GM19452 (cell line): Measurements from ENCODE around the gene RELN.

Experiments used
- ATAC-seq: cut with Tn5 transposase; IDR thresholded peaks from one replicate; pipeline ENCODE4 v1.9.1; 2021; ENCODE audit not compliant: unreplicated experiment

Gene RELN

DNA sequence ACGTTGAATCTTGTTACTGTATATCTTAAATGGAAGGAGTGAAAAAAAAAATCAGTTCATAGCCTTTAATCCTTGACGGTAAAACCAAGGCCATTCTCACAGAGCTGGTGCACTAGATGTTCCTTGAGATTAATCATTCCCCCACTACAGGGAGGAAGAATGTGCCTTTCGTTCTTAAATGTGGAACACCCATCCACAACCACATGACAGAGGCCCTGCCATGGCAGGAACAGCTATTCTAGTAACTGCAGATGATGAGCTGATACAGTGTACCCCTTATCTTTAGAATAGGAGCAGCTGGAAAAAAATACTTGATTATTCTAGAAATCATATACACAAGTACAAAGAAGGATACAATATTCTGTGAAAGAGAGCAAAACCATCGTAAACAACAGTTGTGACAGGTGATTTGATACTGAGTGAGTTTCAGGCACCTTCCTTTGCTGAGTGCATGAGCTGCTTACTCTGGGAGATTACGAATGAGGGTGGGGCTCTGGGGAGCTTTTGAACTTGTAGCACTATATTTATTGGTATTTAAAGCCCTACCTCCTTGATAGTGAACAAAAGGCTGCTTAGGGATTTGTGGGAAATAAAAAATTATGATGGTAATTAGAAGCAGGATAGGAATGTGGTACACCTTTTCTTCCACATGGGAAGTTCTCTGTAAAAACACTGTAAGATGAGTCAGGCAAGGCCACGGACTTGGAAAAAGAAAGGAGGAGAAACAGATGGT, 299.1 kb downstream of the RELN start:
- ATAC-seq: no peak

GRCh38 chr7:103689255-103689654, 300.2 kb downstream of the RELN start:
- ATAC-seq: no peak

DNA sequence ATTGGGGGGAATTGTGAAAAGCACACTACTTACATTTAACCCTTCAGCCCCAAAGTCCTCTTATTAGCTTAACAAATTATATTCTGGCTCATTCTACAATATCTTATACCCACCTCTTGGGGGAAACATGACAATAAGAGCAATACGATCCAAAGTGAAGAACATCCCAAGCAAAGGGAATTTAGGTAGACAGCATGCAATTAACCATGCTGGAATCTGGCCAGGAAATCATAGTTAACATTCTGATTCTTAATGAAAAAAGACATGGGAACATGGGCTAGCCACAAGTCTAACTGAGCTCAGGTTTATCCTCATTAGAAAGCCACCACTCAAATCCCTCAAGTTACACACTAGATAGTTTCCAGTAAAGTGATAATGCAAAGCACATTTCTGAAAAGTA, 301.5 kb downstream of the RELN start:
- no peak for ATAC-seq

- no peak for ATAC-seq
These were observed 302.2 kb downstream of the RELN start for GRCh38 chr7:103687272-103687671.

GRCh38 chr7:103686763-103687162, 302.7 kb downstream of the RELN start:
- no peak for ATAC-seq

DNA sequence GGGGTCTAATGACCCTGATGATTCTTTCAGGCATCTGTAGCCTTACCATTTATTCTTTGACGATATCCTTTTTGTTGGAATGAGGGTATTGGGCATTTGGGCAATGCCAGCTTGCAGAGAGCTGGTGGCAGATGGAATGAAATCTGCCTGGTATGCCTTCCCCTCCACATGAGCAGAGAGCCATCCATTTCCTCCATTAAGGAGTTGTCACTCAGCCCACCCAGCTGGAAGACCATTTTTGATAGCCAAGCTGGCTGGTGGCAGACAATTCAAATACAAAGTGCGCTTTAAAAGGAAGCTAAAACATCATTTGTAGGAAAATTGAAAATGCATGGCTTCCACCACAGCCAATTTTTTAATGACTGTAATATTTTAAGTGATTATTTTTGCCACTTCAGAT, 303.4 kb downstream of the RELN start:
- no peak for ATAC-seq

DNA sequence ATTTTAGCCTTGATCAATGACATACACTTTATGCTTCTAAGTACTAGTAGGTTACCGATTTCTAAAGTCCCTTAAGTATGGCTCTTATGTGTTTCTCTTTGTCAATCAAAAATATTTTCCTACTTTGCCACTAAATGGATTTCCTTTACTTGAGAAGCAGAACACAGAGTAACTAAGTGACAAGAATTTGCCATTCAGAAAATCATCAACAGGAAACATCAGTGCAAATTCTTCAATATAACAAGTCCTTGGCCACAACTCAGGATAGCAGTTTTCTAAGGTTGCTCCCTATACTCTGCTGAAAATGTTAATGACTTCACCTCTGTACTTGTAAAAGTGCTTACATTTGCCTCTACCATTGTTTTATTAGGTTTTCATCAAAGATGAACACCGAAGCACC, 303.8 kb downstream of the RELN start:
- ATAC-seq: no peak

DNA sequence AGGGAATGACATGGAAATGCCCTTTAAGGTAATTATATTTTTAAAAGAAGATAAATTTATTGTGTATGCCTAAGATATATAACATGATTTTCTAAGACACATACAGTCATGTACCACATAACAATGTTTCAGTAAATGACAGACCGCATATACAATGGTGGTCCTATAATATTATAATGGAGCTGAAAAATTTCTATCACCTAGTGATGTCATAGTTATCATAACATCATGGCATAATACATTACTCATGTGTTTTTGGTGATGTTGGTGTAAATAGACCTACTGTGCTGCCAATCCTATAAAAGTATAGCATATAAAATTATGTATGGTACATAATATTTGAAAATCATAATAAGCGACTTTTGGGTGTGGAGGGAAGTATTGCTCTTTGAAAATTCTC, 306.1 kb downstream of the RELN start:
- no peak for ATAC-seq

GRCh38 chr7:103680161-103681144, 309.0 kb downstream of the RELN start:
- no peak for ATAC-seq

DNA sequence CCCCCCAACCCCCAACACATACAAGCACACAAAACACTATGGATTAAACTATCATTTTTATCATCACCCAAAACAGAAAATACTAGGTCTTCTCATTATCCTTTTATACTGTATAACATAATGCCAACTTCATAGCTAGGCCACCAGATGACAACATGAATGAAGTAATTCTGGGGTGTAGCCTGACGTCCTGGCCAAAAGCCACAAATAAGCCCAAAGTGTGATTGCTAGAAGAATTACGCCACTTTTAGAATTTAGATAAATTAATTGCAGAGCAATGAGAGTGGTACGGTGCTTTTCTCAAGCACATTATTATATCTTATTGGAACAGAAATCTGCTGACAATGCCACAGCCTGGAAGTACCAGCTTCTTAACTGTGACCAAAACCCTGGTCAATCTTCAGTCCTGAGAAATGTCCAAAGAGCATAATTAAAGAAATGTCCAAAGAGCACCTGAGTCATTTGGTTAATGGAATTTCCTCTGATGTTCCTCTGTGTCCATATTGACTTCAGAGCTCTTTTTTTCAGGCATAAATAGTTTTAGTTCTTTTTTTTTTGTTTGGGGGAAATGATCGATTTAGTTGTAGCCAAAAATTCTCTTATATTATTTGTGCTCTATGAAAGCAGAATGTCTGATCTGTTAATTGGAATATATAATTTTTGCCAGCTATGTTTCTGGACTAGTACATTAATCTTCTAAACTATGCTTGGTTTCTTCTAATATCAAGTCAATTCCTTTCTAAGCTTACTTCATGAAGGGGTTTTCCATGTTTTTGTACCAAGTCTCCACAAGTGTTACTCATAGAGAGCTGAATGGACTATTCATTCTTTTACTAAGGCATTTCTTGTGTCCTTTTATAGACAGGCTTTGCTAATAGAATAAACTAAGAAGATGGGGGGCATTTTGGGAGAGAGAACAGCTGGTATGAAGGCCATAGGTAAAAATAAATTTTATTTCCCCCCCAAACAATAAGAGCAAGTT, 310.0 kb downstream of the RELN start:
- no peak for ATAC-seq

- ATAC-seq: no peak
These were observed 321.0 kb downstream of the RELN start for GRCh38 chr7:103668279-103668941.

DNA sequence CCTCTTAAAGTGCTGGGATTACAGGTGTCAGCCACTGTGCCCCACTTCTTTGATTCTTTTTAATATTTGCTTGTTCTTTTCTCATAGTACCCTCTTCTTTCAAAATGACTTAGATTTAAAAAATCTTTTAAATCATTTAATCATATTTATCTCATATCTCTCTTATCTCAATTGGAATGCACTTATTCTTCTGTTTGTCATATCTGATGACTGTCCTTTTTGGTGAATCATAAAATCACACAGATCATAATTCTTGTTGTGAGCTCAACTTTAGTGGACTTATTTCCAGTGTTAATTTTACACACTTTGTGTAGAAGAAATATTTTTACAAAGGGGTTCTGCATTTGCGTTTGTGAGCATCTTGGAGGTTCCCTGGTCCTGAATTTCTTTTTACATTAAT, 323.1 kb downstream of the RELN start:
- no peak for ATAC-seq

GRCh38 chr7:103664577-103664976, 324.9 kb downstream of the RELN start:
- ATAC-seq: no peak

- no peak for ATAC-seq
These were observed 328.7 kb downstream of the RELN start for GRCh38 chr7:103660455-103661371.

GRCh38 chr7:103658055-103659005, 331.1 kb downstream of the RELN start:
- no peak for ATAC-seq

- ATAC-seq: no peak
These were observed 332.0 kb downstream of the RELN start for GRCh38 chr7:103657474-103657894.

DNA sequence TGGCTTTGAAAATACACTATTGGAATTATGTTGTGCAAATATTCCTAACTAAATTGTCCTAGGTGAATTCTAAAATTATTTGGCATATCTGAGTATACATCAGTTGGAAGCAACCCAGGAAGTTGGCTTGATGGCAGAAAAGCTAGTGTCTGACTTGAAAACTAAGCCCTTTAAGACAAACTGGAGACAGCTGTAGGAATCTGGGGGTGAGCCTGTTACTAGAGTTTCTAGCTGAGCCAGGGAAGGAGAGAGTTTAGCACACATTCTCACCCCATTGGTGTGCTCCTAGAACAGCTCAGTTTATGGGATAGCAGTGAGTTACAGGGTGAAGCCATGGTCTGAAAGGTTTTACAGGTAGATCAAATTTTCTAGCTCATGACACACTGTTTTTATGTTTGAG, 333.2 kb downstream of the RELN start:
- ATAC-seq: no peak
